ENCODE measurements around the gene MORF4L2.

MORF4L2 gene

GRCh38 chrX:103686199-103687072 is at the start of gene MORF4L2:
TSS of gene MORF4L2 (minus strand) at chrX:103686699. CDS start at chrX:103677027, 9,672 bp downstream.
- peak; percentile 98 for DNase-seq (ENCODE audit: low spot score)

- no peak for DNase-seq (ENCODE audit: low spot score)
These were observed 47.7 kb upstream of the MORF4L2 start for GRCh38 chrX:103734125-103734760.

- DNase-seq (ENCODE audit: low spot score): no peak
These were observed 46.5 kb upstream of the MORF4L2 start for GRCh38 chrX:103733017-103733416.

GRCh38 chrX:103730796-103731493 is 44.4 kb upstream of the MORF4L2 start:
- DNase-seq (ENCODE audit: low spot score): no peak

GRCh38 chrX:103730147-103730795 is 43.8 kb upstream of the MORF4L2 start:
- DNase-seq (ENCODE audit: low spot score): no peak

- no peak for DNase-seq (ENCODE audit: low spot score)
These were observed 42.5 kb upstream of the MORF4L2 start for GRCh38 chrX:103729015-103729414.

- no peak for DNase-seq (ENCODE audit: low spot score)
These were observed 40.6 kb upstream of the MORF4L2 start for GRCh38 chrX:103727115-103727514.

GRCh38 chrX:103726477-103726876 is 40.0 kb upstream of the MORF4L2 start:
- no peak for DNase-seq (ENCODE audit: low spot score)

- no peak for DNase-seq (ENCODE audit: low spot score)
These were observed 36.0 kb upstream of the MORF4L2 start for GRCh38 chrX:103722505-103722904.

GRCh38 chrX:103718120-103718519 is 31.6 kb upstream of the MORF4L2 start:
- no peak for DNase-seq (ENCODE audit: low spot score)

- DNase-seq (ENCODE audit: low spot score): no peak
These were observed 30.5 kb upstream of the MORF4L2 start for GRCh38 chrX:103716962-103717361.

GRCh38 chrX:103710609-103711008 is 24.1 kb upstream of the MORF4L2 start, which contains the start of gene TMEM31:
TSS of gene TMEM31 (plus strand) at chrX:103710909. CDS start at chrX:103712259, 1,350 bp downstream.
- no peak for DNase-seq (ENCODE audit: low spot score)

- peak; percentile 92 for DNase-seq (ENCODE audit: low spot score)
These were observed 18.4 kb upstream of the MORF4L2 start for GRCh38 chrX:103704863-103705262.

- DNase-seq (ENCODE audit: low spot score): no peak
These were observed 12.7 kb upstream of the MORF4L2 start for GRCh38 chrX:103699243-103699642.

- peak; percentile 40 for DNase-seq (ENCODE audit: low spot score)
These were observed 11.2 kb upstream of the MORF4L2 start for GRCh38 chrX:103697687-103698086.

- DNase-seq (ENCODE audit: low spot score): no peak
These were observed 4.6 kb upstream of the MORF4L2 start for GRCh38 chrX:103691059-103691458.

GRCh38 chrX:103688946-103689345 is 2.4 kb upstream of the MORF4L2 start:
- peak; percentile 84 for DNase-seq (ENCODE audit: low spot score)

GRCh38 chrX:103687696-103688201 is 1.2 kb upstream of the MORF4L2 start:
- peak; percentile 92 for DNase-seq (ENCODE audit: low spot score)

- DNase-seq (ENCODE audit: low spot score): peak; percentile 77
These were observed 685 bp upstream of the MORF4L2 start for GRCh38 chrX:103687073-103687695.

GRCh38 chrX:103685396-103685795 is 1.1 kb downstream of the MORF4L2 start:
- DNase-seq (ENCODE audit: low spot score): no peak

- DNase-seq (ENCODE audit: low spot score): no peak
These were observed 5.1 kb downstream of the MORF4L2 start for GRCh38 chrX:103681443-103681842.

Measured in pons (tissue), 1 donor.